ENCODE measurements around the gene WDFY3. TPM values are rescaled to one million over a fixed set of nuclear protein-coding genes. Genes with fewer than 3 reads are reported as not detected.

WDFY3 gene
- total RNA-seq, 1 experiment from 2014 or later = not detected

- H3K9ac ChIP-seq (ENCODE audit: low read length) = no peak overlapping the region
- H3K79me2 ChIP-seq (ENCODE audit: low read length) = no peaks in the 10 kb centered on the region
- H2AFZ ChIP-seq (ENCODE audit: low read length) = no peak overlapping the region
- no peaks in the 10 kb centered on the region for H3K27me3 ChIP-seq (ENCODE audit: low read length)
- H3K9me2 ChIP-seq (replicated peaks; ENCODE audit: insufficient read depth, low read length) = no peaks in the 10 kb centered on the region
- DNase-seq = no peak
- H3K9me3 ChIP-seq (ENCODE audit: low read length) = no peaks in the 10 kb centered on the region
- no peaks in the 10 kb centered on the region for H3K36me3 ChIP-seq (ENCODE audit: insufficient read depth, low read length)
- H3K4me3 ChIP-seq (ENCODE audit: low read length) = no peak overlapping the region
- no peaks in the 10 kb centered on the region for H4K20me1 ChIP-seq (ENCODE audit: insufficient read depth, low read depth, low read length)
- no peak overlapping the region for H3K27ac ChIP-seq (ENCODE audit: low read length)
- no peaks in the 10 kb centered on the region for H3K4me1 ChIP-seq (ENCODE audit: low read length)
- H3K4me2 ChIP-seq (ENCODE audit: low read depth, low read length, poor library complexity, severe bottlenecking) = no peak overlapping the region
These were observed 40.9 kb downstream of the WDFY3 start for GRCh38 chr4:84925558-84925957.

DNA sequence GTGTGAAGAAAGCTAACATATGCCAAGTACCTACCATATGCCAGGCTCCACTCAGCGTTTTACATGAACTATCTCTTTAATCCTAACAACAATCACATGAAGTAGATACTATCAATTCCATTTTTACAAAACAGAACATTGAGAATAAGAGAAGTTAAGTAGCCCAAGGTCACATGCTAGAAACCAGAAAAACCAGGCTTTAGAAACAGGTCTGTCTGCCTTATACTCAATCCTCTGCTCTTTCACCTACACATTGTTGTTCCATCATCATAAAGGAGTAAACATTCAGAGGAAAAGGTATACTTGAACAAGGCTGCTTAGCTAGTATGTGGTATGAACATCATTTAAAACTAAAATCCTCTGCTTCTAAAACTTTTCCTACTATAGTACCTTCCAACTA, 42.1 kb downstream of the WDFY3 start:
- no peaks in the 10 kb centered on the region for H3K9me3 ChIP-seq (ENCODE audit: low read length)
- H2AFZ ChIP-seq (ENCODE audit: low read length) = no peak overlapping the region
- H3K4me1 ChIP-seq (ENCODE audit: low read length) = no peaks in the 10 kb centered on the region
- no peaks in the 10 kb centered on the region for H3K27me3 ChIP-seq (ENCODE audit: low read length)
- no peak overlapping the region for H3K4me2 ChIP-seq (ENCODE audit: low read depth, low read length, poor library complexity, severe bottlenecking)
- DNase-seq = no peak
- no peaks in the 10 kb centered on the region for H3K36me3 ChIP-seq (ENCODE audit: insufficient read depth, low read length)
- no peak overlapping the region for H3K27ac ChIP-seq (ENCODE audit: low read length)
- no peak overlapping the region for H3K4me3 ChIP-seq (ENCODE audit: low read length)
- no peaks in the 10 kb centered on the region for H4K20me1 ChIP-seq (ENCODE audit: insufficient read depth, low read depth, low read length)
- H3K9ac ChIP-seq (ENCODE audit: low read length) = no peak overlapping the region
- no peaks in the 10 kb centered on the region for H3K79me2 ChIP-seq (ENCODE audit: low read length)
- H3K9me2 ChIP-seq (replicated peaks; ENCODE audit: insufficient read depth, low read length) = no peaks in the 10 kb centered on the region

- Histone ChIP-seq H3K9me2 (replicated peaks; ENCODE audit: insufficient read depth, low read length) (no peaks in the 10 kb centered on the region), H3K4me1 (ENCODE audit: low read length) (no peaks in the 10 kb centered on the region), H3K79me2 (ENCODE audit: low read length) (no peaks in the 10 kb centered on the region), H3K9me3 (ENCODE audit: low read length) (no peaks in the 10 kb centered on the region), H4K20me1 (ENCODE audit: insufficient read depth, low read depth, low read length) (no peaks in the 10 kb centered on the region), H3K9ac (ENCODE audit: low read length) (no peak overlapping the region), H3K4me2 (ENCODE audit: low read depth, low read length, poor library complexity, severe bottlenecking) (no peak overlapping the region), H3K27ac (ENCODE audit: low read length) (no peak overlapping the region), H3K4me3 (ENCODE audit: low read length) (no peak overlapping the region), H2AFZ (ENCODE audit: low read length) (no peak overlapping the region), H3K36me3 (ENCODE audit: insufficient read depth, low read length) (no peaks in the 10 kb centered on the region), H3K27me3 (ENCODE audit: low read length) (no peaks in the 10 kb centered on the region)
- no peak for DNase-seq
These were observed 45.9 kb downstream of the WDFY3 start for GRCh38 chr4:84920617-84921016.

- no peak for DNase-seq
- no peak overlapping the region for H3K4me3 ChIP-seq (ENCODE audit: low read length)
- H3K9me2 ChIP-seq (replicated peaks; ENCODE audit: insufficient read depth, low read length) = no peaks in the 10 kb centered on the region
- H3K27ac ChIP-seq (ENCODE audit: low read length) = no peak overlapping the region
- no peaks in the 10 kb centered on the region for H3K79me2 ChIP-seq (ENCODE audit: low read length)
- no peak overlapping the region for H3K9ac ChIP-seq (ENCODE audit: low read length)
- no peak overlapping the region for H3K4me2 ChIP-seq (ENCODE audit: low read depth, low read length, poor library complexity, severe bottlenecking)
- H3K9me3 ChIP-seq (ENCODE audit: low read length) = no peaks in the 10 kb centered on the region
- no peaks in the 10 kb centered on the region for H3K36me3 ChIP-seq (ENCODE audit: insufficient read depth, low read length)
- H2AFZ ChIP-seq (ENCODE audit: low read length) = no peak overlapping the region
- no peaks in the 10 kb centered on the region for H3K27me3 ChIP-seq (ENCODE audit: low read length)
- no peaks in the 10 kb centered on the region for H4K20me1 ChIP-seq (ENCODE audit: insufficient read depth, low read depth, low read length)
- no peaks in the 10 kb centered on the region for H3K4me1 ChIP-seq (ENCODE audit: low read length)
These were observed 48.5 kb downstream of the WDFY3 start for GRCh38 chr4:84917869-84918600.

GRCh38 chr4:84917086-84917821, 49.2 kb downstream of the WDFY3 start:
- no peaks in the 10 kb centered on the region for H3K79me2 ChIP-seq (ENCODE audit: low read length)
- H3K9ac ChIP-seq (ENCODE audit: low read length) = no peak overlapping the region
- no peak overlapping the region for H2AFZ ChIP-seq (ENCODE audit: low read length)
- no peak for DNase-seq
- no peak overlapping the region for H3K4me2 ChIP-seq (ENCODE audit: low read depth, low read length, poor library complexity, severe bottlenecking)
- H3K9me2 ChIP-seq (replicated peaks; ENCODE audit: insufficient read depth, low read length) = no peaks in the 10 kb centered on the region
- no peaks in the 10 kb centered on the region for H4K20me1 ChIP-seq (ENCODE audit: insufficient read depth, low read depth, low read length)
- H3K27me3 ChIP-seq (ENCODE audit: low read length) = no peaks in the 10 kb centered on the region
- no peaks in the 10 kb centered on the region for H3K9me3 ChIP-seq (ENCODE audit: low read length)
- no peaks in the 10 kb centered on the region for H3K4me1 ChIP-seq (ENCODE audit: low read length)
- no peak overlapping the region for H3K4me3 ChIP-seq (ENCODE audit: low read length)
- no peak overlapping the region for H3K27ac ChIP-seq (ENCODE audit: low read length)
- H3K36me3 ChIP-seq (ENCODE audit: insufficient read depth, low read length) = no peaks in the 10 kb centered on the region

DNA sequence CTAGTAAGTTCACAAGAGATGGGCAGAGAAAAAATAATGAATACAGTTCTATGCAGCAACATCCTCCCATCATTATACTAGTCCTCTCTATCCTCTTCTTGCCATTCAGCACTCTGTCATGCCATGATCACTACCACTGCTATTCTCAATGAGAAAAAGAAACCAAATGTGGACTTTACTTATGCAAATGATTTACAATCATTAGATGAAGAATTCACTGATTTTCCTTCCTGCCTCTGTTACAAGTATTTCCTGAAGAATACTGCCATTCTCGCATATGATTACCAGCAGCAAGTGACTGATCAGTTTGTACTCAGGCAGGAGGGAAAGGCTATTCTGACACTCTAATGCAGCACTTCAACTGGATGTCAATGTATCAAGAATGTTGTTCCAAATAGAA, 50.3 kb downstream of the WDFY3 start:
- Histone ChIP-seq H3K79me2 (ENCODE audit: low read length) (no peaks in the 10 kb centered on the region), H3K27ac (ENCODE audit: low read length) (no peak overlapping the region), H3K9me3 (ENCODE audit: low read length) (no peaks in the 10 kb centered on the region), H3K27me3 (ENCODE audit: low read length) (no peaks in the 10 kb centered on the region), H3K9ac (ENCODE audit: low read length) (no peak overlapping the region), H3K36me3 (ENCODE audit: insufficient read depth, low read length) (no peaks in the 10 kb centered on the region), H3K4me3 (ENCODE audit: low read length) (no peak overlapping the region), H3K4me1 (ENCODE audit: low read length) (no peaks in the 10 kb centered on the region), H4K20me1 (ENCODE audit: insufficient read depth, low read depth, low read length) (no peaks in the 10 kb centered on the region), H3K9me2 (replicated peaks; ENCODE audit: insufficient read depth, low read length) (no peaks in the 10 kb centered on the region), H2AFZ (ENCODE audit: low read length) (no peak overlapping the region), H3K4me2 (ENCODE audit: low read depth, low read length, poor library complexity, severe bottlenecking) (no peak overlapping the region)
- DNase-seq = no peak

GRCh38 chr4:84915396-84915780, 51.1 kb downstream of the WDFY3 start:
- no peak overlapping the region for H2AFZ ChIP-seq (ENCODE audit: low read length)
- H3K4me2 ChIP-seq (ENCODE audit: low read depth, low read length, poor library complexity, severe bottlenecking) = no peak overlapping the region
- no peaks in the 10 kb centered on the region for H3K4me1 ChIP-seq (ENCODE audit: low read length)
- H3K36me3 ChIP-seq (ENCODE audit: insufficient read depth, low read length) = no peaks in the 10 kb centered on the region
- DNase-seq = no peak
- no peaks in the 10 kb centered on the region for H4K20me1 ChIP-seq (ENCODE audit: insufficient read depth, low read depth, low read length)
- no peaks in the 10 kb centered on the region for H3K27me3 ChIP-seq (ENCODE audit: low read length)
- H3K4me3 ChIP-seq (ENCODE audit: low read length) = no peak overlapping the region
- no peaks in the 10 kb centered on the region for H3K9me3 ChIP-seq (ENCODE audit: low read length)
- no peaks in the 10 kb centered on the region for H3K79me2 ChIP-seq (ENCODE audit: low read length)
- no peak overlapping the region for H3K9ac ChIP-seq (ENCODE audit: low read length)
- H3K27ac ChIP-seq (ENCODE audit: low read length) = no peak overlapping the region
- H3K9me2 ChIP-seq (replicated peaks; ENCODE audit: insufficient read depth, low read length) = no peaks in the 10 kb centered on the region

- no peaks in the 10 kb centered on the region for H3K9me3 ChIP-seq (ENCODE audit: low read length)
- H3K36me3 ChIP-seq (ENCODE audit: insufficient read depth, low read length) = no peaks in the 10 kb centered on the region
- H4K20me1 ChIP-seq (ENCODE audit: insufficient read depth, low read depth, low read length) = no peaks in the 10 kb centered on the region
- no peak overlapping the region for H3K9ac ChIP-seq (ENCODE audit: low read length)
- H3K79me2 ChIP-seq (ENCODE audit: low read length) = no peaks in the 10 kb centered on the region
- H3K9me2 ChIP-seq (replicated peaks; ENCODE audit: insufficient read depth, low read length) = no peaks in the 10 kb centered on the region
- no peaks in the 10 kb centered on the region for H3K4me1 ChIP-seq (ENCODE audit: low read length)
- H2AFZ ChIP-seq (ENCODE audit: low read length) = no peak overlapping the region
- no peak for DNase-seq
- no peak overlapping the region for H3K4me2 ChIP-seq (ENCODE audit: low read depth, low read length, poor library complexity, severe bottlenecking)
- no peaks in the 10 kb centered on the region for H3K27me3 ChIP-seq (ENCODE audit: low read length)
- H3K4me3 ChIP-seq (ENCODE audit: low read length) = no peak overlapping the region
- no peak overlapping the region for H3K27ac ChIP-seq (ENCODE audit: low read length)
These were observed 51.6 kb downstream of the WDFY3 start for GRCh38 chr4:84914686-84915395.

All from Karpas-422 (cell line).